SK-N-SH (cell line): ENCODE data around the gene SEC14L6. TPM values are rescaled to one million over a fixed set of nuclear protein-coding genes. Genes with fewer than 3 reads are reported as not detected.

Experiments used
- CTCF ChIA-PET: fragments of 300-600, 350-600 bp; formaldehyde crosslinking; extraction: SDS; loops from one replicate; lab custom pipeline; 2021; lab: Yijun Ruan, JAX
- POLR2A ChIA-PET: fragments of 350-600 bp; sonication (Branson Sonifier 250); formaldehyde crosslinking; extraction: SDS; loops from one replicate; lab custom pipeline; 2020; ENCODE audit warnings: antibody characterized with exemption, inconsistent platforms; lab: Yijun Ruan, JAX
- DNase-seq: peaks from one replicate; pipeline ENCODE4 v3.0.0; 2012
- H2AFZ ChIP-seq: fragments of 200-600 bp; sonication (generic); 2 replicates; pipeline ENCODE4 v1.8.1; 2016; ENCODE audit warnings: antibody characterized with exemption, mild to moderate bottlenecking, low read depth
- H3F3A ChIP-seq: fragments of 200-600 bp; sonication (generic); replicated peaks from 2 replicates; pipeline ENCODE3; 2016; ENCODE audit warnings: antibody characterized with exemption, mild to moderate bottlenecking; ENCODE audit not compliant: insufficient read depth
- H3K27ac ChIP-seq, 2 experiments: fragments of 200-500 bp in 1 of 2; fragments of 200-600 bp in 1 of 2; sonication (Bioruptor generic) in 1 of 2; sonication (generic), shearing (Covaris generic) in 1 of 2; 2 replicates each; pipeline versions ENCODE4 v1.5.1 to v1.6.1; 2014 to 2016; ENCODE audit warnings: low read depth in 2 of 2, inconsistent platforms in 1 of 2, low read length in 1 of 2, mild to moderate bottlenecking in 1 of 2, mixed read lengths in 1 of 2
- H3K27me3 ChIP-seq: fragments of 200-600 bp; sonication (generic), shearing (Covaris generic); 2 replicates; pipeline ENCODE4 v1.6.1; 2016; ENCODE audit warnings: mixed run types; ENCODE audit not compliant: insufficient read depth
- H3K36me3 ChIP-seq, 2 experiments: fragments of 200-500 bp in 1 of 2; fragments of 200-600 bp in 1 of 2; sonication (Bioruptor generic) in 1 of 2; sonication (generic) in 1 of 2; replicated peaks in 1 of 2; 2 replicates each; pipeline versions ENCODE3 to v1.5.1; 2014 to 2016; ENCODE audit warnings: low read length in 1 of 2, mild to moderate bottlenecking in 1 of 2; ENCODE audit not compliant: insufficient read depth in 2 of 2, control insufficient read depth in 1 of 2
- H3K4me1 ChIP-seq, 2 experiments: fragments of 200-500 bp in 1 of 2; fragments of 200-600 bp in 1 of 2; sonication (Bioruptor generic) in 1 of 2; sonication (generic), shearing (Covaris generic) in 1 of 2; 2 replicates each; pipeline versions ENCODE4 v1.5.1 to v1.6.1; 2014 to 2016; ENCODE audit warnings: low read depth in 1 of 2, low read length in 1 of 2, mixed run types in 1 of 2; ENCODE audit not compliant: insufficient read depth in 2 of 2, control insufficient read depth in 1 of 2
- H3K4me2 ChIP-seq: fragments of 200-600 bp; sonication (generic), shearing (Covaris generic); 2 replicates; pipeline ENCODE4 v1.6.1; 2017; ENCODE audit warnings: mixed run types
- H3K4me3 ChIP-seq, 2 experiments: fragments of 200-500 bp in 1 of 2; fragments of 200-600 bp in 1 of 2; sonication (Bioruptor generic) in 1 of 2; sonication (generic), shearing (Covaris generic) in 1 of 2; 2 replicates each; pipeline versions ENCODE4 v1.5.1 to v1.8.1; 2014 to 2016; ENCODE audit warnings: low read depth in 2 of 2, inconsistent platforms in 1 of 2, low read length in 1 of 2, mild to moderate bottlenecking in 1 of 2, mixed read lengths in 1 of 2, moderate library complexity in 1 of 2
- H3K79me2 ChIP-seq: fragments of 200-600 bp; sonication (generic); 2 replicates; pipeline ENCODE4 v1.8.1; 2017; ENCODE audit warnings: mild to moderate bottlenecking; ENCODE audit not compliant: insufficient read depth
- H3K9ac ChIP-seq: fragments of 200-600 bp; sonication (generic); 2 replicates; pipeline ENCODE4 v1.6.1; 2017; ENCODE audit warnings: mixed run types
- H3K9me2 ChIP-seq: fragments of 200-600 bp; sonication (generic); 2 replicates; pipeline ENCODE4 v1.6.1; 2017; ENCODE audit warnings: mixed run types
- H3K9me3 ChIP-seq: fragments of 200-600 bp; sonication (generic); 2 replicates; pipeline ENCODE4 v1.6.1; 2017; ENCODE audit warnings: mixed run types, mild to moderate bottlenecking, moderate library complexity
- H4K20me1 ChIP-seq: fragments of 200-600 bp; sonication (generic); 2 replicates; pipeline ENCODE4 v1.6.1; 2017; ENCODE audit warnings: mild to moderate bottlenecking, mixed run types; ENCODE audit not compliant: insufficient read depth
- CHD2 ChIP-seq: fragments of 150-350 bp; IDR thresholded peaks from 2 replicates; pipeline ENCODE4 v1.6.1; 2018; ENCODE audit warnings: low read length; ENCODE audit not compliant: partially characterized antibody
- CTCF ChIP-seq: fragments of 200-600 bp; sonication (generic); IDR thresholded peaks from 2 replicates; pipeline ENCODE4 v1.6.1; 2017; ENCODE audit warnings: antibody characterized with exemption, mild to moderate bottlenecking, moderate library complexity
- FOSL2 ChIP-seq: IDR thresholded peaks from 2 replicates; pipeline ENCODE4 v1.4.0; 2012; ENCODE audit warnings: low read depth, mild to moderate bottlenecking, moderate library complexity, borderline replicate concordance
- FOXJ3 ChIP-seq: sonication (generic); formaldehyde crosslinking; IDR thresholded peaks from 2 replicates; pipeline ENCODE4 v1.5.1; 2020; ENCODE audit warnings: mild to moderate bottlenecking, missing genetic modification reagents
- GABPA ChIP-seq: IDR thresholded peaks from 2 replicates; pipeline ENCODE4 v1.4.0; 2012; ENCODE audit warnings: low read depth, mild to moderate bottlenecking
- JUND ChIP-seq: IDR thresholded peaks from 2 replicates; pipeline ENCODE4 v1.4.0; 2012
- MEF2A ChIP-seq: IDR thresholded peaks from 2 replicates; pipeline ENCODE4 v1.4.0; 2012; ENCODE audit warnings: low read depth, borderline replicate concordance
- MXI1 ChIP-seq: IDR thresholded peaks from 2 replicates; pipeline ENCODE4 v1.6.1; 2012; ENCODE audit warnings: mild to moderate bottlenecking, low read depth, low read length, improper control_type of control experiment
- NRF1 ChIP-seq: IDR thresholded peaks from 2 replicates; pipeline ENCODE4 v1.6.1; 2012; ENCODE audit warnings: low read depth, mild to moderate bottlenecking, low read length
- POLR2AphosphoS5 ChIP-seq: IDR thresholded peaks from 2 replicates; pipeline ENCODE4 v1.6.1; 2012; ENCODE audit warnings: low read depth, low read length
- RAD21 ChIP-seq: IDR thresholded peaks from 2 replicates; pipeline ENCODE4 v1.6.1; 2012; ENCODE audit warnings: mild to moderate bottlenecking, low read length
- RCOR1 ChIP-seq: fragments of 150-350 bp; IDR thresholded peaks from 2 replicates; pipeline ENCODE4 v1.6.1; 2017; ENCODE audit warnings: antibody characterized with exemption, low read length
- RFX5 ChIP-seq: IDR thresholded peaks from 2 replicates; pipeline ENCODE4 v1.6.1; 2012; ENCODE audit warnings: mild to moderate bottlenecking, improper control_type of control experiment, low read length
- RXRA ChIP-seq: IDR thresholded peaks from 2 replicates; pipeline ENCODE4 v1.4.0; 2012; ENCODE audit warnings: low read depth, mild to moderate bottlenecking, borderline replicate concordance
- SMC3 ChIP-seq: IDR thresholded peaks from 2 replicates; pipeline ENCODE4 v1.6.1; 2012; ENCODE audit warnings: low read depth, low read length, improper control_type of control experiment
- TEAD4 ChIP-seq: IDR thresholded peaks from 2 replicates; pipeline ENCODE4 v1.4.0; 2012; ENCODE audit warnings: mild to moderate bottlenecking, borderline replicate concordance; ENCODE audit not compliant: insufficient read depth
- YY1 ChIP-seq: IDR thresholded peaks from 2 replicates; pipeline ENCODE4 v1.4.0; 2012; ENCODE audit warnings: low read depth, mild to moderate bottlenecking
- ZBTB33 ChIP-seq: IDR thresholded peaks from 2 replicates; pipeline ENCODE4 v1.4.0; 2012; ENCODE audit warnings: low read depth, borderline replicate concordance
- WGBS: methylation state at CpG from one replicate; pipeline ENCODE4 v1.1.6; 2017; ENCODE audit warnings: low lambda C conversion rate; 5-methylcytosine and 5-hydroxymethylcytosine counted together
- polyA plus RNA-seq, 3 experiments: library from polyadenylated mRNA; depleted of rRNA; stranded (reverse); fragments of >200 nt; gene quantifications; 2 replicates each; pipeline ENCODE4 v1.2.3, GENCODE V29; 2012
- TF ChIP-seq, protein P1 (sequence below): IDR thresholded peaks from 2 replicates; pipeline ENCODE4 v1.4.0; 2012; ENCODE audit warnings: low read depth, borderline replicate concordance
- TF ChIP-seq, protein P2 (sequence below): IDR thresholded peaks from 2 replicates; pipeline ENCODE4 v1.6.1; 2012; ENCODE audit warnings: mild to moderate bottlenecking, low read depth, low read length, moderate library complexity

Gene SEC14L6
- polyA plus RNA-seq, 1 of the 3 experiments (the other 2 are of a cell fraction), result not detected

DNA sequence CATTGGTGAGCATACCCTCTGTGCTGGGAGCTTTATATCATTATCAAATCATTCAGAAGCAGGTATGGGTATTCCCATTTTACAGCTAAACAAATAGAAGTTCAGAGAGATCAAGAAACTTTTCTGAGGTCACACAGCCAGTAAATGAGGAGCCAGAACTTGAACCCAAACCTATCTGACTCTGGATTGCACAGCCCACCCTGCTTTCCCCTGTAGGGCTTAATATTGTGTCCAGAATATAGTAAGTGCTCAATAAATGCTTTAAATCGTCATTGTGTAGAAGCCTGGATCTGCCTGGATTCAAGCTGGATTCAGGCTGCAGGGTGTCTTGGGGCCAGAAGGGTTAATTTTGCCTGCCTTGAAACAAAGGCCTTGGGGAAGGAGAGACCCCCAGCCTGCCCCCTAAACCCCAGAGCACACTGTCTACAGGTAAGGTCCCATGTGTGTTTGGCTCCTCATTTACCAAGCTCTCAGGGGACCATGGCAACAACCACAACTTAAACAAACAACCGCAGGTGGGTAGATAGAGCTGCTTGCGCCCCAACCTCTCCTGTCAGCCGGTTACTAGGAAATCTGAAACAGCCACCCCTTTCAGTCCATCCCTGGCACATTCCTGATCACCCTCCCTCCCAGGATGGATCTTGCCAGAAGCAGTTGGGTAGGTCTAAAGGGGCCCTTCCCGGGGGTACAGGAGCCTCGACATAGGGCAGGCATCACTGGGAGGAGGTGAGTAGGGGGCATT, 71.7 kb downstream of the SEC14L6 start:
- no peak overlapping the region for H3K4me2 ChIP-seq
- CTCF ChIA-PET, result interaction anchor here (1.4 to 5.4 kb wide), 3 partner anchors 10 to 14 kb away, joined by 3 to 28 read pairs (median 6); no protein-coding TSS in a partner anchor
- H4K20me1 ChIP-seq, result no peaks in the 10 kb centered on the region
- POLR2A ChIA-PET, result no interaction called here
- H3K27me3 ChIP-seq, result peaks cover 42% of the 10 kb centered on the region; the same call in 1 of the 2 replicates
- H3K9ac ChIP-seq, result no peak overlapping the region
- no peak for DNase-seq
- no peaks in the 10 kb centered on the region for H3K36me3 ChIP-seq
- no peaks in the 10 kb centered on the region for H3K9me2 ChIP-seq
- H2AFZ ChIP-seq, result no peak overlapping the region
- H3F3A ChIP-seq, result no peaks in the 10 kb centered on the region
- H3K27ac ChIP-seq, result no peak overlapping the region
- TF ChIP-seq GABPA, result no peak
- no peak for TF ChIP-seq JUND
- TF ChIP-seq RXRA, result no peak
- TF ChIP-seq MXI1, result no peak
- no peak for TF ChIP-seq NRF1
- no peak for TF ChIP-seq RCOR1
- TF ChIP-seq YY1, result no peak
- no peak for TF ChIP-seq TEAD4
- no peak for TF ChIP-seq RFX5
- no peak for TF ChIP-seq FOSL2
- TF ChIP-seq CTCF, result no peak
- no peak for TF ChIP-seq FOXJ3 (CRISPR knock-in tag)
- TF ChIP-seq MEF2A, result no peak
- TF ChIP-seq, protein P1, sequence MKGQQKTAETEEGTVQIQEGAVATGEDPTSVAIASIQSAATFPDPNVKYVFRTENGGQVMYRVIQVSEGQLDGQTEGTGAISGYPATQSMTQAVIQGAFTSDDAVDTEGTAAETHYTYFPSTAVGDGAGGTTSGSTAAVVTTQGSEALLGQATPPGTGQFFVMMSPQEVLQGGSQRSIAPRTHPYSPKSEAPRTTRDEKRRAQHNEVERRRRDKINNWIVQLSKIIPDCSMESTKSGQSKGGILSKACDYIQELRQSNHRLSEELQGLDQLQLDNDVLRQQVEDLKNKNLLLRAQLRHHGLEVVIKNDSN, result no peak
- TF ChIP-seq, protein P2, sequence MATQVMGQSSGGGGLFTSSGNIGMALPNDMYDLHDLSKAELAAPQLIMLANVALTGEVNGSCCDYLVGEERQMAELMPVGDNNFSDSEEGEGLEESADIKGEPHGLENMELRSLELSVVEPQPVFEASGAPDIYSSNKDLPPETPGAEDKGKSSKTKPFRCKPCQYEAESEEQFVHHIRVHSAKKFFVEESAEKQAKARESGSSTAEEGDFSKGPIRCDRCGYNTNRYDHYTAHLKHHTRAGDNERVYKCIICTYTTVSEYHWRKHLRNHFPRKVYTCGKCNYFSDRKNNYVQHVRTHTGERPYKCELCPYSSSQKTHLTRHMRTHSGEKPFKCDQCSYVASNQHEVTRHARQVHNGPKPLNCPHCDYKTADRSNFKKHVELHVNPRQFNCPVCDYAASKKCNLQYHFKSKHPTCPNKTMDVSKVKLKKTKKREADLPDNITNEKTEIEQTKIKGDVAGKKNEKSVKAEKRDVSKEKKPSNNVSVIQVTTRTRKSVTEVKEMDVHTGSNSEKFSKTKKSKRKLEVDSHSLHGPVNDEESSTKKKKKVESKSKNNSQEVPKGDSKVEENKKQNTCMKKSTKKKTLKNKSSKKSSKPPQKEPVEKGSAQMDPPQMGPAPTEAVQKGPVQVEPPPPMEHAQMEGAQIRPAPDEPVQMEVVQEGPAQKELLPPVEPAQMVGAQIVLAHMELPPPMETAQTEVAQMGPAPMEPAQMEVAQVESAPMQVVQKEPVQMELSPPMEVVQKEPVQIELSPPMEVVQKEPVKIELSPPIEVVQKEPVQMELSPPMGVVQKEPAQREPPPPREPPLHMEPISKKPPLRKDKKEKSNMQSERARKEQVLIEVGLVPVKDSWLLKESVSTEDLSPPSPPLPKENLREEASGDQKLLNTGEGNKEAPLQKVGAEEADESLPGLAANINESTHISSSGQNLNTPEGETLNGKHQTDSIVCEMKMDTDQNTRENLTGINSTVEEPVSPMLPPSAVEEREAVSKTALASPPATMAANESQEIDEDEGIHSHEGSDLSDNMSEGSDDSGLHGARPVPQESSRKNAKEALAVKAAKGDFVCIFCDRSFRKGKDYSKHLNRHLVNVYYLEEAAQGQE, result no peak
- TF ChIP-seq POLR2AphosphoS5, result no peak
- TF ChIP-seq SMC3, result no peak
- no peak for TF ChIP-seq ZBTB33
- no peak for TF ChIP-seq RAD21
- no peak for TF ChIP-seq CHD2
- no peaks in the 10 kb centered on the region for H3K9me3 ChIP-seq
- 47% methylated on average over 6 of the region's 6 CpGs for WGBS
- H3K79me2 ChIP-seq, result no peaks in the 10 kb centered on the region
- H3K4me1 ChIP-seq, result no peaks in the 10 kb centered on the region
- no peak overlapping the region for H3K4me3 ChIP-seq
